NCI-H510A (cell line): ENCODE data around the gene SLC7A4.
"Not testable (repeated sequence)": the region's sequence is repeated elsewhere in the genome, so short reads cannot be mapped to it uniquely, and the experiment has no call there.

ENCODE experiments used
- DNase-seq: peaks from one replicate; lab custom pipeline; 2025; lab: John Stamatoyannopoulos, UW

The SLC7A4 gene

GRCh38 chr22:21016644-21017420, 15.5 kb downstream of the SLC7A4 start:
- DNase-seq: no peak

GRCh38 chr22:21015466-21016006, 16.8 kb downstream of the SLC7A4 start:
- no peak for DNase-seq

- DNase-seq: no peak
Observed at GRCh38 chr22:21014726-21015465, 17.5 kb downstream of the SLC7A4 start, which contains the start of gene P2RX6. P2RX6 (plus strand) TSS chr22:21015165; CDS start chr22:21015175, 10 bp downstream.

DNA sequence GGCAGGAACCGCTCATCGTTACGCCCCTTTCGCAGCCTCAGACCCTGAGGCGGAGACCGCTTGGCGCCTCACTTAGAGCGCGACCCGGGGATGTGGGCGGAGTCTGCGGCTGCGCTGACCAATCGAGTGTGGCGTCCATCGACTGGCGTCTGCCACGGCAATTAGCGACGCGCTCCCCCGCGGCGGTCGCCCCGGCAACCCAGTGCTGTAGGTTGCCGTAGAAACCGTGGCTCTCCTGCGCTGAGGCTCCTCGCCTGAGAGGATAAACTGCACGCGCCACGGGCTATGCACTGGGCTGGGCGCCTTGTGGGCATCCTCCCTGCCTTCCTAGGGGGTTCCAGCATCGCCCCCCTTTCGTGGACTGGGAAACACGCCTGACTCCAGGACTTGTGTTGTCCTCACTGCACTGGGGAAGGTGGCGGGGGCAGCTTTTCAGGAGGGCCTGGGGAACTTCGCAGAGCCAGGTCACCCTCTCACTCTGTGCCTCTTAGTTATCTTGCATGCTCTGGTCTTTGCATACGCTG, 18.1 kb downstream of the SLC7A4 start:
- peak; percentile 85 for DNase-seq

GRCh38 chr22:21013657-21014201, 18.6 kb downstream of the SLC7A4 start:
- DNase-seq: no peak

DNA sequence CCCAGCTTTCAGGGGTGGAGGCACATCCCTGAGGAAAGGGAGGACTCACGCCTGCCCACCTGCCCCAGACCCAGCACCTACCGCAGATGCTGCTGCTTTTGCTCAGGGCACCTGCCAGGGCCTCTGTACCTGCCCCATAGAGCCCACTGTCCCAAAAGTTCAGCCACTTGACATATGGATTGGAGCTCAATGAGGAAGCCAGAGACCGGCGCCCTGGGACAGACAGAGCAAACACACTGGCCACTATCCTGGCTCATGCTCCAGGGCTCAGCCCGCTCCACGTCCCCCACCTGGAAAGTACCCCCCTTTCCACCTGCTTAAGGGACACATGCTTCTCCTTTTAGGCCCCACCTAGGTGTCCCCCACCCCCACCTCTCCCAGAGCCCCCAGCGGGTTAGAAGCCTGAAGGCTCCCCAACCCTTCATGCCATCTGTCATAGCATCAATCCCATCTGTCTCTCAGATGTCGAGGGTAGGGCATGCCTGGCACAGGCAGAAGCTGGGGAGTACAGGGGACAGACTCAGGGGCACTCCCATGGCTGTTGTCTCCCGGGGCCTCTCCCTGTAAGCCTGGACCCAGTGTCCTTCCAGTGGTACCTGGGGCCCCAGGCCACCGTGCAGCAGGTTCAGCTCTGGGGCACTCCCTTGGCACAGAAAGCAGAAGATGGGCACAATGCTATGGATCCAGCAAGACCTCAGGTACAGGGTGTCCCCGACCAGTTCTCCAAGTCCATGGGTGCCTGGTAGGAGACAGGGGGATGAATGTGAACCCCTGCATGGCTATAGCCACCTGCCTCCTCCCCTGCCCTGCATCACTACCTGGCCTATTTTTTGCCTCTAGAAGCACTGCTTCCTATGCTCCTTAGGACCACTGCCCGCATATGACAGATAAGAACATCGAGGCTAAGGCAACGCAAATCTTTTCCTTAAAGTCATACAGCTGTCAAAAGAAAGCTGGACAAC, 19.6 kb downstream of the SLC7A4 start:
- DNase-seq: no peak

- DNase-seq: no peak
Observed at GRCh38 chr22:21010426-21011113, 21.8 kb downstream of the SLC7A4 start.

DNA sequence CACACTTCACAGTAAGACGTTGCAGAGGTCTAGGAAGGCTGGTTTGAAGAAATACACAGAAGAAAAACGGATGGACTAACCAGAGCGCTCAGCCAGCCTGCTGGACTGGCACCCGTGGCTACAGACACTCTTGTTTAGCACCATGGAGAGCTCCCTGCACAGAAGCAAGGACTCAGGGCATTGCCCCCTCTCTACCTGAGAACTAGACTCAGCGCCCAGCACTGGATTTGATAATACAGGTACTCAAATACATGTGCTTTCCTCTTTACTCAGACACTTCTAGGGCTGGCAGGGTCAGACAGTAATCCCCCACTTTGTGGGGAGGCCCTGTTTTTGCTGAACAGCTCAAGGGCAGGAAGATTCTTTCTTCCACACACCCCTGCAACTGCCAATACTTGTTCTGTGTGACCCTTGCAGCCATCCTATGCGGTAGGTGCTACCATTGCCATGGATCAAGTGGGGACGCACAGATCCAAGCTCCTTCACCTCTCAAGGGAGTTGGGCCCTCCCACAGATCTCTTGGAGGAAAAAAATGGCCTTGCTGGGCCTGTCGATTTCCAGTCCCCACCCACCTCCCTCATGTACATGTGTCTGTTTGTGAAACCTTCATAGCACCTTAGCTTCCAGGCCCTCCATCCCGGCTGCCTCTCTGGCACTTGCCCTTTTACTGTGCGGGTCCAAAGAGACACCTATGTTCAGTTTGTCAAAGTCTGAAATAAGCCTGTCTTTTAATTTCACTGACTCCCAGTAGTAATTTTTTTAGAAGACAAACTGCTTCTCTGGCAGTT, 22.5 kb downstream of the SLC7A4 start:
- DNase-seq: no peak

DNA sequence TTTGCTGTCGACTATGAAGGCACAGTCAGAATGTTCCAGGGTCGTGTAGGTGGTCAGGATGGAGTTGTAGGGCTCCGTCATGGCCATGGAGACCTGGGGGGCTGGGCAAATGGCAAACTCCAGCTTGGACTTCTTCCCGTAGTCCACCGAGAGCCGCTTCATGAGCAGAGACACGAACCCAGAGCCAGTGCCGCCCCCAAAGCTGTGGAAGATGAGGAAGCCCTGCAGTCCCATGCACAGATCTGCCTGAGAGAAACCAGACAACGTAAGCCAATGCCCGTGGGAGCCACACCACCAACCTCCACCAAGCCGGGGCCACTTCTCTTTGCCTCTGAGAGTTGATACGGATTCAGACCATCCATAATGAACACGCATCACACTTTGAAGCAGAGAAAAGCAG, 23.2 kb downstream of the SLC7A4 start:
- not testable (repeated sequence) for DNase-seq

- DNase-seq: no peak
Observed at GRCh38 chr22:21003782-21004181, 28.6 kb downstream of the SLC7A4 start.

DNA sequence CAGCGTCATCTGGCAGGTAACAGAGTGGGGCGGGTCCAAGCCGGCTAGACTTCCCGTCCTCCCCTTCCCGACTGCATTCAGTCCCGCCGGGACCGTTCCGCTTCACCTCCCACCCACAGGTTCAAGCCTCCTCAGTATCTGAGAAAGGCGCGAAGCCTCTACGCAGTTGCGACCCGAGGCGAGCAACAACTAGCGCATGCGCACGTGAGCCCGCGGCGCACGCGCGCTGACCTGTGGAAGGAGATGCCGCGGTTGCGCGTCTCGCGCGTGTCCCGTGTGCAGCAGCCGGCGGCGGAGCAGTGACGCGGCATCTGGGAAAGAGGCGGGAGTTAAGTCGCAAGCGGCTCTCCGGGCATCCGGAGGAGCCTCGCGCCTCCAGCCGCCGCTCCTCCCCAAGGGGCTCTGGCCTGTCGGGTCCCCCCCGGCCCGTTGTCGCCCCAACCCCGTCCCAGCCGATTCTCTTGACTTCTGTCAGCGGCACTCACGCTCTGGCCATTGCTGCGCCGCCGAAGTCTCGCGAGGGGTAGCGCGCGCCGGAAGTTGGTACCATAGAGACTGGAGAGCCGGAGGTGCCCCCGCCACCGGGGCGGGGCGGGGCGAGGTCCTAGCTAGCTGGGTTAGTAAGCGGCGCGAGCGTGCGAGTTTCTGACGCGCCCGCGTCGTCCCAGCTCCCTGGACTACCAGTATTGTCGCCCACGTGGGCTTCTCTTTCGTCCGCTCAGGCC, 30.6 kb downstream of the SLC7A4 start, which contains the start of gene THAP7:
TSS of gene THAP7 (minus strand) at position 518 of the 725 bp plus-strand sequence. CDS start at position 311, 207 bp downstream.
- peak; percentile 70 for DNase-seq

GRCh38 chr22:21000987-21001600, 31.3 kb downstream of the SLC7A4 start:
- DNase-seq: no peak

DNA sequence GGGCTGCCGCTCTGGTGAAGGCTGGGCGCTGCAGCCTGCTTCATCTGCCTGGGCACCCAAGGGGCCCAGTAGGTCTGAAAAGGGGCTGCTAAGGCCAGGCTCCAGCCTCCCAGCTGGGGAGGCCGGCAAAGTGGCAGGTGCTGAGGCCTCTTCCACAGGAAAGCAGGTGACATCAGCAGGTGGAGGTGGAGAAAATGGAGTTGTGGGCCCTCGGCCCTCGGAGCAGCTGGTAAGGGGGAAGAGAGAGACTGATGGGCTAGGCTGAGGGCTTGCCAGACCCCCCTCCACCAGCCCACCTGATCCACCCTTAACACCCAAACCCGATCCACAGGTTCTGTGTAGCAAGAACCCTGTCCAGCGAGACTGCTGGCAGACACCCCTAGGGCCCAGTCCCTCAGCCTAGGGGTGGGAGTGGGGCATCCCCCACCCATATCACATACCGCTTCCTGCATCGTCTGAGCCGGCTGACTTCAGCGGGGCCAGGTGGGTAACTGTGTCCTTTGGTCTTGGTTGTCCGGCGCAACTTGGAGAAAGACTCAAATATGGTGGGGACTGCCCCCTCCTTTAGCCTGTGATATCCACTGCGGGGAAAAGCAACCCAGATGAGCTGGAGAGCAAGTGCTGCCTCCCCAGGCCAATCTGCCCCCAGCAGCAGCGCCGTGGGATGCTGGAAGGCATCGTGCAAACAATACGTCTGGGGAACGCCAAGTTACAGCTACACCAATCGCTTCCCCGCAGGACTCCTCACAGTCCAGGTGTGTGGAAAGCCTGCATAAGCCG, 32.0 kb downstream of the SLC7A4 start:
- no peak for DNase-seq

- DNase-seq: no peak
Observed at GRCh38 chr22:20999350-21000206, 32.8 kb downstream of the SLC7A4 start.

DNA sequence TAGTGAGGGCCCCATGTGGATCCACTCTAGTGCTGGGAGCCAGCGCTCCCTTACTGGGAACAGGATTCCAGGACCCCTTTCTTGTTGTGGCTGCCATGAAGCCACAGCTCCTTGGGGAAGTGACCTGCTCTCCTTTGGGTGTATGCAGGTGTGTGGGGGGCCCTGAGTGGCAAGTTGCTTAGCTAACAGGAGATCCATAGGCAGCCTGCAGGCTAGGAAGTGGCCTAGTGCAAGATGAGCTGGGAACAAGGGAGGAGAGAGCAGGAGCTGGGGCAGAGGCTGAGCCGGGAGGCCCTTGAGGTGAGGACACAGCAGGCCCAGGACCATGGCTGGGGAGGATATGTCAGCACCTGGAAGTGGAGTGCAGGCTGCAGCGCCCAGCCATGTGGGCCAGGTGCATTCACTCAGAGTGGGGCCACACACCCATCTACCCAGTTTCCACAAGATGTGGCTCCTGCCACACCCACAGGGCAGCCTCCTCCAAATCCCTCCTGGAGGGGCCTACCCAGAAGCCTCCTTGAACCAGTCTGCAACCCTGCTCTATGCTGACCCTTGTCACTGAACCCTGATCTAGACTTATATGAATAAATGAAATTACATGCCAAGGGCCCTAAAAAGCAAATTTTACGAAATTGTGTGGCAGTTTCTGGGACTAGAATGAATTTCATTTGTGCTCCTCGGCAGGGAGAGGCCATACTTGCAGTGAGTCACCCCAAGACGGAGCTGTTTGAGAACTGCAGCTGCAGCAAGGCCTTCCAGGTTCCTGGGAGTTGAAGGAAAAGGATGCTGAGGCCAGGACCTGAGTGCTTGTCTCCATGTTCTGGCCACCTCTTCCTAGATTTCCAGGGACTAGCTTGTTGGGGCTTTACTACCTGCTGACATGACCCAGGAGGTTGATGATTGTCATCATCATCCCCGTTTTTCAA, 33.7 kb downstream of the SLC7A4 start:
- no peak for DNase-seq
